Activated B cell treated with CpG ODN at 0.5 μM for 24 hours (primary cell): ENCODE results near the gene LYRM9. TPM values are rescaled to one million over a fixed set of nuclear protein-coding genes. Genes with fewer than 3 reads are reported as not detected.

ENCODE experiments used
- ATAC-seq: fragments of 200-7000 bp; cut with Tn5 transposase; one replicate; pipeline ENCODE4 v1.10.0; 2021; ENCODE audit warnings: low read depth, mild to moderate bottlenecking, moderate library complexity
- CTCF ChIA-PET: fragments of 350-600 bp; sonication (Branson Sonifier 250); formaldehyde crosslinking; loops from one replicate; lab custom pipeline; 2021; ENCODE audit warnings: antibody characterized with exemption; lab: Charles Lee
- POLR2A ChIA-PET: fragments of 350-600 bp; sonication (Branson Sonifier 250); formaldehyde crosslinking; loops from one replicate; lab custom pipeline; 2021; ENCODE audit warnings: antibody characterized with exemption; lab: Charles Lee
- DNase-seq: peaks from one replicate; pipeline ENCODE4 v3.0.0; 2022
- H3K27ac Mint-ChIP-seq: one replicate; pipeline ENCODE4 v1.8.0; 2020; ENCODE audit warnings: mixed read lengths
- H3K27me3 Mint-ChIP-seq: one replicate; pipeline ENCODE4 v1.8.0; 2021; ENCODE audit warnings: mixed read lengths
- H3K36me3 Mint-ChIP-seq: one replicate; pipeline ENCODE4 v1.8.0; 2021; ENCODE audit warnings: low read depth, mixed read lengths
- H3K4me1 Mint-ChIP-seq: one replicate; pipeline ENCODE4 v1.8.0; 2021; ENCODE audit warnings: mixed read lengths
- H3K4me3 Mint-ChIP-seq: one replicate; pipeline ENCODE4 v1.8.0; 2020; ENCODE audit warnings: mild to moderate bottlenecking, mixed read lengths
- H3K9me3 Mint-ChIP-seq: one replicate; pipeline ENCODE4 v1.8.0; 2020; ENCODE audit warnings: mixed read lengths
- CTCF ChIP-seq: fragments of 200-600 bp; IDR thresholded peaks from one replicate; pipeline ENCODE4 v1.8.0; 2022; ENCODE audit warnings: antibody characterized with exemption, mild to moderate bottlenecking
- intact Hi-C: fragments of 100-400 bp; cut with micrococcal nuclease; formaldehyde crosslinking; loops from one replicate; pipeline ENCODE4 v1.15.1; 2024
- total RNA-seq: library from RNA; stranded (reverse); gene quantifications from 2 replicates; pipeline ENCODE4 v1.2.3, GENCODE V29; 2022

The LYRM9 gene
- total RNA-seq, 1 donor from 2014 or later = 7.2 TPM

GRCh38 chr17:27893841-27894503 lies 807 bp upstream of the LYRM9 start:
- DNase-seq (no peak), ATAC-seq (no peak)
- intact Hi-C loops = loop anchor here (1.0 to 5.0 kb wide), 7 partner anchors 52 to 547 kb away; partner anchors contain the start of genes IFT20 and TNFAIP1
- Mint-ChIP-seq H3K4me1 (peaks cover 17% of the 10 kb centered on the region), H3K27ac (no peak overlapping the region), H3K36me3 (no peaks in the 10 kb centered on the region), H3K4me3 (peak overlapping the region; percentile 84), H3K27me3 (no peaks in the 10 kb centered on the region), H3K9me3 (no peaks in the 10 kb centered on the region)
- ChIA-PET CTCF (interaction anchor here (0.7 to 4.1 kb wide), 13 partner anchors 10 to 523 kb away, joined by 3 to 93 read pairs (median 4); no protein-coding TSS in a partner anchor), POLR2A (interaction anchor here (0.7 to 2.8 kb wide), 7 partner anchors 9 to 706 kb away, joined by 3 to 26 read pairs (median 5); partner anchors contain the start of gene WSB1)
- TF ChIP-seq CTCF = no peak

- TF ChIP-seq CTCF = no peak
- ATAC-seq = no peak
- H3K4me3 Mint-ChIP-seq = peak overlapping the region; percentile 84
- peaks cover 17% of the 10 kb centered on the region for H3K4me1 Mint-ChIP-seq
- POLR2A ChIA-PET = interaction anchor here (1.0 to 2.8 kb wide), 4 partner anchors 12 to 1059 kb away, joined by 3 to 26 read pairs (median 4); partner anchors contain the start of genes PHF12 and WSB1
- intact Hi-C loops = loop anchor here (2.0 to 5.0 kb wide), 4 partner anchors 358 to 545 kb away; partner anchors contain the start of genes IFT20 and TNFAIP1
- no peak for DNase-seq
- H3K27ac Mint-ChIP-seq = peak overlapping the region; percentile 50
- H3K9me3 Mint-ChIP-seq = no peaks in the 10 kb centered on the region
- CTCF ChIA-PET = interaction anchor here (1.0 to 4.1 kb wide), 4 partner anchors 13 to 133 kb away, joined by 4 to 93 read pairs (median 4); no protein-coding TSS in a partner anchor
- H3K36me3 Mint-ChIP-seq = no peaks in the 10 kb centered on the region
- H3K27me3 Mint-ChIP-seq = no peaks in the 10 kb centered on the region
These were observed 661 bp downstream of the LYRM9 start for GRCh38 chr17:27892542-27892865.

GRCh38 chr17:27891841-27892240 lies 1.3 kb downstream of the LYRM9 start:
- CTCF ChIA-PET = interaction anchor here (1.0 to 4.1 kb wide), 2 partner anchors 87 to 132 kb away, joined by 4 to 93 read pairs; no protein-coding TSS in a partner anchor
- ATAC-seq (no peak), DNase-seq (no peak)
- peaks cover 17% of the 10 kb centered on the region for H3K4me1 Mint-ChIP-seq
- TF ChIP-seq CTCF = no peak
- no peak overlapping the region for H3K27ac Mint-ChIP-seq
- no peaks in the 10 kb centered on the region for H3K27me3 Mint-ChIP-seq
- intact Hi-C loops = loop anchor here (2.0 to 5.0 kb wide), 4 partner anchors 359 to 545 kb away; partner anchors contain the start of genes IFT20 and TNFAIP1
- H3K4me3 Mint-ChIP-seq = no peak overlapping the region
- no peaks in the 10 kb centered on the region for H3K9me3 Mint-ChIP-seq
- POLR2A ChIA-PET = interaction anchor here (1.0 to 2.2 kb wide), 2 partner anchors 12 to 1060 kb away, joined by 3 to 5 read pairs; partner anchors contain the start of gene PHF12
- H3K36me3 Mint-ChIP-seq = no peaks in the 10 kb centered on the region

GRCh38 chr17:27889711-27890251 lies 3.4 kb downstream of the LYRM9 start:
- Mint-ChIP-seq H3K4me1 (peaks cover 17% of the 10 kb centered on the region), H3K27ac (no peak overlapping the region), H3K9me3 (no peaks in the 10 kb centered on the region), H3K27me3 (no peaks in the 10 kb centered on the region), H3K4me3 (no peak overlapping the region), H3K36me3 (no peaks in the 10 kb centered on the region)
- intact Hi-C loops = loop anchor here (5.0 kb wide), 1 partner anchor 542 kb away; no protein-coding TSS in a partner anchor
- ATAC-seq (no peak), DNase-seq (no peak)
- POLR2A ChIA-PET = interaction anchor here (1.4 kb wide), 1 partner anchor 84 kb away, joined by 3 read pairs; no protein-coding TSS in a partner anchor
- no peak for TF ChIP-seq CTCF
- CTCF ChIA-PET = interaction anchor here (0.9 to 1.5 kb wide), 3 partner anchors 10 to 235 kb away, joined by 4 to 8 read pairs (median 4); no protein-coding TSS in a partner anchor
